Measurements from ENCODE around the gene SLC27A6. TPM values are rescaled to one million over a fixed set of nuclear protein-coding genes. Genes with fewer than 3 reads are reported as not detected.
A peak's percentile ranks its signal among the peaks of the same experiment; 100 is the strongest.

SLC27A6 gene
- total and polyA plus RNA-seq, 2 experiments from 2014 or later, result 3.5 to 5.8 TPM

- DNase-seq (ENCODE audit: low spot score), result no peak
- 95% methylated on average over 3 of the region's 3 CpGs for WGBS (ENCODE audit: low lambda C conversion rate, missing lambda C conversion rate)
- Histone ChIP-seq H3K79me2 (no peaks in the 10 kb centered on the region), H4K20me1 (ENCODE audit: insufficient read depth, poor library complexity, severe bottlenecking) (no peaks in the 10 kb centered on the region), H3K9me3 (ENCODE audit: low read depth) (peaks cover 8% of the 10 kb centered on the region), H3K4me3 (no peak overlapping the region), H3K27me3 (peaks cover 3% of the 10 kb centered on the region), H3K9me2 (replicated peaks; ENCODE audit: insufficient read depth) (no peaks in the 10 kb centered on the region), H3K4me1 (ENCODE audit: insufficient read depth) (no peaks in the 10 kb centered on the region), H3K36me3 (replicated peaks; ENCODE audit: insufficient read depth, low read depth) (no peaks in the 10 kb centered on the region), H3K4me2 (no peak overlapping the region), H2AFZ (no peak overlapping the region), H3K27ac (no peak overlapping the region)
- TF ChIP-seq EZH2 (IDR thresholded peaks at IDR 0.05; ENCODE audit: borderline replicate concordance) (no peak), CTCF (IDR thresholded peaks at IDR 0.05; ENCODE audit: poor library complexity) (no peak), EZH2phosphoT487 (IDR thresholded peaks at IDR 0.05; ENCODE audit: low read depth, severe bottlenecking, unreplicated experiment) (no peak)
Measured at GRCh38 chr5:129057329-129057728, 92.0 kb downstream of the SLC27A6 start.

- no peak overlapping the region for H3K4me2 ChIP-seq
- no peak overlapping the region for H2AFZ ChIP-seq
- H3K4me3 ChIP-seq, result no peak overlapping the region
- TF ChIP-seq EZH2phosphoT487 (IDR thresholded peaks at IDR 0.05; ENCODE audit: low read depth, severe bottlenecking, unreplicated experiment) (no peak), CTCF (IDR thresholded peaks at IDR 0.05; ENCODE audit: poor library complexity) (no peak), EZH2 (IDR thresholded peaks at IDR 0.05; ENCODE audit: borderline replicate concordance) (no peak)
- WGBS (ENCODE audit: low lambda C conversion rate, missing lambda C conversion rate), result 70% methylated on average over 2 of the region's 2 CpGs
- H3K27ac ChIP-seq, result no peak overlapping the region
- no peak for DNase-seq (ENCODE audit: low spot score)
- peaks cover 3% of the 10 kb centered on the region for H3K27me3 ChIP-seq
- H3K4me1 ChIP-seq (ENCODE audit: insufficient read depth), result no peaks in the 10 kb centered on the region
- no peaks in the 10 kb centered on the region for H3K79me2 ChIP-seq
- peaks cover 8% of the 10 kb centered on the region for H3K9me3 ChIP-seq (ENCODE audit: low read depth)
- H3K36me3 ChIP-seq (replicated peaks; ENCODE audit: insufficient read depth, low read depth), result no peaks in the 10 kb centered on the region
- H3K9me2 ChIP-seq (replicated peaks; ENCODE audit: insufficient read depth), result no peaks in the 10 kb centered on the region
- no peaks in the 10 kb centered on the region for H4K20me1 ChIP-seq (ENCODE audit: insufficient read depth, poor library complexity, severe bottlenecking)
Measured at GRCh38 chr5:129061849-129062248, 96.6 kb downstream of the SLC27A6 start.

- 77% methylated on average over 1 of the region's 1 CpG for WGBS (ENCODE audit: low lambda C conversion rate, missing lambda C conversion rate)
- Histone ChIP-seq H3K27me3 (peaks cover 3% of the 10 kb centered on the region), H3K27ac (no peak overlapping the region), H3K4me3 (no peak overlapping the region), H3K9me3 (ENCODE audit: low read depth) (no peaks in the 10 kb centered on the region), H3K79me2 (no peaks in the 10 kb centered on the region), H3K4me1 (ENCODE audit: insufficient read depth) (no peaks in the 10 kb centered on the region), H2AFZ (no peak overlapping the region), H3K36me3 (replicated peaks; ENCODE audit: insufficient read depth, low read depth) (no peaks in the 10 kb centered on the region), H4K20me1 (ENCODE audit: insufficient read depth, poor library complexity, severe bottlenecking) (no peaks in the 10 kb centered on the region), H3K4me2 (no peak overlapping the region), H3K9me2 (replicated peaks; ENCODE audit: insufficient read depth) (no peaks in the 10 kb centered on the region)
- TF ChIP-seq EZH2phosphoT487 (IDR thresholded peaks at IDR 0.05; ENCODE audit: low read depth, severe bottlenecking, unreplicated experiment) (no peak), CTCF (IDR thresholded peaks at IDR 0.05; ENCODE audit: poor library complexity) (no peak), EZH2 (IDR thresholded peaks at IDR 0.05; ENCODE audit: borderline replicate concordance) (no peak)
- DNase-seq (ENCODE audit: low spot score), result peak; percentile 63
Measured at GRCh38 chr5:129063483-129064113, 98.3 kb downstream of the SLC27A6 start.
